ENCODE results near the gene RNF19B.

RNF19B gene

DNA sequence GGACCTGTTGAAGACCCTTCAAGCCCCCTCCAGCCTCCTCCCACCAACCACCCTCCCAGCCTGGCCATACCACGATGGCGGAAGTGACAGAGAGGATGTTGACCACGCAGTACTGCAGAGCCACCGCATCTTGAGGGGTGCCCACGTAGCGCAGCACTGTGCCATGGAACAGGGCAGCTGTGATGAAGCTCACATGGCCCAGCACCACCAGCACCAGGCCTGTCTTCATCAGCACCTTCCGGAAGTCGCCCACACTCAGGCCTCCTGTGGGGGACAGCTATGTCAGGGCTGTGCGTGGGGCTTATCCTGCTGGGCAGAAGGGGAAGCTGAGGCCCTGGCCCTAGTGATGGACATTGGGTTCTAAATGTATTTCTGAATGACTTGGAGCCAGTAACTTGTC lies 66.6 kb downstream of the RNF19B start:
- no peak overlapping the region for H3K4me3 ChIP-seq (ENCODE audit: low read depth, low read length)
- TF ChIP-seq, protein P1, sequence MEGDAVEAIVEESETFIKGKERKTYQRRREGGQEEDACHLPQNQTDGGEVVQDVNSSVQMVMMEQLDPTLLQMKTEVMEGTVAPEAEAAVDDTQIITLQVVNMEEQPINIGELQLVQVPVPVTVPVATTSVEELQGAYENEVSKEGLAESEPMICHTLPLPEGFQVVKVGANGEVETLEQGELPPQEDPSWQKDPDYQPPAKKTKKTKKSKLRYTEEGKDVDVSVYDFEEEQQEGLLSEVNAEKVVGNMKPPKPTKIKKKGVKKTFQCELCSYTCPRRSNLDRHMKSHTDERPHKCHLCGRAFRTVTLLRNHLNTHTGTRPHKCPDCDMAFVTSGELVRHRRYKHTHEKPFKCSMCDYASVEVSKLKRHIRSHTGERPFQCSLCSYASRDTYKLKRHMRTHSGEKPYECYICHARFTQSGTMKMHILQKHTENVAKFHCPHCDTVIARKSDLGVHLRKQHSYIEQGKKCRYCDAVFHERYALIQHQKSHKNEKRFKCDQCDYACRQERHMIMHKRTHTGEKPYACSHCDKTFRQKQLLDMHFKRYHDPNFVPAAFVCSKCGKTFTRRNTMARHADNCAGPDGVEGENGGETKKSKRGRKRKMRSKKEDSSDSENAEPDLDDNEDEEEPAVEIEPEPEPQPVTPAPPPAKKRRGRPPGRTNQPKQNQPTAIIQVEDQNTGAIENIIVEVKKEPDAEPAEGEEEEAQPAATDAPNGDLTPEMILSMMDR (IDR thresholded peaks at IDR 0.05; ENCODE audit: borderline replicate concordance, insufficient read depth, low read depth, low read length) = no peak

DNA sequence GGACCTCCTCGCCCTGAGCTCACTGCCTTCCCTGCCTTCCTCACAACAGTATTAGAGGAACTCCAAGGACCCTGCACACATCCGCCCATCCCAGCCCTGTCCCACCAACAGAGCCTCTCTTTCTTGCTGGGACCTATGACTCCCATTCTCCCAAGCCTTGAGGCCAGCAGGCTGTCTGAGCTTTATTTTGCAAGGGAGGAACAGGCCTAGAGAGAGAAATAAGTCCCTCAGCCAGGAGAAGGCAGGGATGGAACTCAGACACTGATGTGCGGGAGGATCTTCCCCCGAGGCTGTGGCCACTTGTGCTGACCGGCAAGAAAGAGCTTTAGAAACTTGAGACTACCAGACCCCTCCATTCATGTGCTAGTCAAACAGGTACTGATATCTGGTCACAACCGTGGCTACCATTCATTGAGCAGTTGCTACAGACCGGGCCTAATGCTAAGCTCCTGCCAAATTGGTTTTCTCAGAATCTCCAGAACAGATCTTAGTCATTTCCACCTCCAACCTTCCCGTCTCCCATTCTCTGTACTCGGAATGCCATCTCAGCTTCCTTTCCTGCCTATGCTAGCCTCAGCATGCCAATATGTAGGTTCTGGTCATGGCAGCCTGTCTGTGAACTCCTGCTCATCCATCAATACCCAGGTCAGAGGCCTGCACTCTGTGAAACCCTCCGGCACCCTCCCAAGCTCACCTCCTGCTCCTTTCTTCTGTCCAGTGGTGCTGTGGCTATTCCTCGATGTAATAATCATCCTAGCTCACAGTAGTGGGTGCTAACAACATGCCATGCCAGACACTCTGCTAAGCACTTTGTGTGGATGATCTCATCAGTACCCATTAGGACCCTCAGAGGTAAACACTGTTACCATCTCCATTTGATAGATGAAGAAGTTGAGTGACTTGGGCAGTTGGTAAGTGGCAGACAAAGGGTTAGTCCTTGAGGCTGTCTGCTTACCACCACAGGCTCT lies 67.2 kb downstream of the RNF19B start:
- TF ChIP-seq, protein P1 (IDR thresholded peaks at IDR 0.05; ENCODE audit: borderline replicate concordance, insufficient read depth, low read depth, low read length) = no peak
- H3K4me3 ChIP-seq (ENCODE audit: low read depth, low read length) = no peak overlapping the region

DNA sequence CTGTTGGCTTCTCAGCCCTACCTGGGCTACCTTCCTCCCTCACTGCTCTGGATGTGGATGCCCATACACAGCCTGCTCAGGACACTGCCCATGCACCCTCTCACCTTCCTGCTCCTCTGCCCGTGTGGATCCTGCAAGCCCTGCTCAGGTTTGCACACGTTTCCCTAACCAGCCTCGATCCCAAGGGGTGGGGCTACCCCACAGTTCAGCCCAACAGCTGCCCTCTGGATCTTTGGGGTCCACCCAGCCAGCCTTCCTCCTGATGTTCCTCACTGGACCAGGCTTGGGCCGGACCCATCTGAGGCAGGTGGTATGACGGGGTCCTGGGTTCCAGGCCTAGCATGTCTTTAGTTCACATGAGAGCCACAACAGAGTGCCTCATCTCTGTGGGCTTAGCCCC lies 68.2 kb downstream of the RNF19B start:
- no peak overlapping the region for H3K4me3 ChIP-seq (ENCODE audit: low read depth, low read length)
- TF ChIP-seq, protein P1 (IDR thresholded peaks at IDR 0.05; ENCODE audit: borderline replicate concordance, insufficient read depth, low read depth, low read length) = no peak

DNA sequence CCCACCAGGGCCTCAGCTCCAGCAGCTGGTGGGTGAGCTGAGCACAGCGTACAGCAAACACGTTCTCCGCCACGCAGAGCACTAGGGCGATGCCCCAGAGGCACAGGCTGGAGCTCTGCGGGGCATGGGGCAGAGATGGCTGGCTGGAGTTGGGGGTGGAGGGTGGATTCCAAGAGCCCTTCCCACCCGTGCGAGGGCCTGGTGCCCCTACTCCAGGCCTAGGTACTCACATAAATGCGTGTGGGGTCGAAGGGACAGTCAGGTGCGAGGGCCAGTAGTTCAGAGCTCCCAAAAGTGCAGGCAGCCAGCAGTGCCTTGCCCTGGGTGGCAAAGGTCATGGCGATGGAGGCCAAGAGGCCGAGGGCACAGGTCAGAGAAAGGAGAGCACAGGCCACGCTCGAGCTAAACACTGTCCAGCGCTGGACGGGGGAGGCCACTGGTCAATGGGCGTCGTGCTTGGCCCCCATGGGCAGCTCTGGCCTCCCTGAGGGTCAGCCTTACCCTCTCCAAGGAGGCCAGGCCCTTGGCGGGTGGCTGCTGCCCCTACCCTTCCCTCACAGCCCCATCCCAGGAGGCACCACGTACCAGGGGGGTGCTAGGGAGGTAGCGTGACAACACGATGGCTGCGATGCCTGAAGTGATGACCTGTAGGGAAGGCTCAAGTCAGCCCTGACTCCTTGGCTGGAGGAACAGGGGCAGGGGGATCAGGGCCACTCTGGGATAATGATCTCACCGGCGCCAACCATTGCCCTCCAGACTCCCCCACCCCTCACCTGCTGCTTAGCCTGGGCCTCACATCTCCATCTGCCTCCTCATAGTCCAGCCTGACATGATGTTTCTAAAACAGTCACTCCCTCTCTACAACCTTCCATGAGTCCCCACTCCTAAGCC lies 69.0 kb downstream of the RNF19B start:
- TF ChIP-seq, protein P1 (IDR thresholded peaks at IDR 0.05; ENCODE audit: borderline replicate concordance, insufficient read depth, low read depth, low read length) = no peak
- H3K4me3 ChIP-seq (ENCODE audit: low read depth, low read length) = no peak overlapping the region

DNA sequence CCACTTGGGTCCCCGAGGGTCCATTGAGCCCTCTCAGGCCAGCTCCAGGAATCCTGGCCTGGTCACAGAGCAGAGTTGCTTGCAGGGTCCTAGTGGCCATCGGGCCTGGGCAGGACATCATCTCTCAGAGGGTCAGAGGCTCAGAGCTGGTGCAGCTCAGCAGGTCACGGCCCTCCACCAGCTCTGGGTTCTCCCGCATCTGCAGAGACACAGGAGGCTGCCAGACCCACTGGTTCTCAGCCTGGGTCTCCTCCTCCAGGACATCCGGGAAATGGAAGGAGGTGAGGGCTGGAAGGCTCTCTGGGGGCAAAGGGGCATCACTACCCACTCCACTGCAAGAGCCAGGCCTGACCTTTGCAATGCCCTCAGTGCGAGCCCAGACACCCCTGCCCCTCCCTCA lies 69.9 kb downstream of the RNF19B start:
- no peak overlapping the region for H3K4me3 ChIP-seq (ENCODE audit: low read depth, low read length)
- TF ChIP-seq, protein P1 (IDR thresholded peaks at IDR 0.05; ENCODE audit: borderline replicate concordance, insufficient read depth, low read depth, low read length) = no peak

DNA sequence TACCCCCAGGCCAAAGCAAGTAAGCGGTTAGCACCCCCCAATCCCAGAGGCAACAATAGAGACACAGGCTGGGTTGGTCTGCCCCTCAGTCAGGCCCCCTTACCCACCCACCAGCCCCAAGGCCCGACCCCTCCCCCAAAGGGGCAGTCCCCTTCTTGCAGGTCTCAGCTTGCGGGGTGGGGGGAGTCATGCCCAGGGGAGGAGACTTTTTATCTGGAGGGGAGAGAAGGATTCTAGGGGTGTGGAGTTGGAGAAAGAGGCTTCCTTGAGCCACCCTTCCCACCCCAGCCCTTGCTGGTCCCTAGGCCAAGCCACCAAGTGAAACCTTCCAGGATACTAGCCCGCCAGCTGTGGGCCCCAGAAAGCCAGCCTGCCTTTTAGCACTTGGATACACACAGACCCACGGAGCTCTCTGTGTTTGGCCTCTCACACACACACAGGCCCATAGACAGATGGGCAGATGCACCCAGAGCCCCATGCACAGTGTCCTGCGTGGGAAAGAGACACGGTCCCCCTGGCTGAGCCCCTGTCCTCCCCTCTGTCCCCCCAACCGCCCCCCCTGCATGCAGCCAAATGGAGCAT lies 70.5 kb downstream of the RNF19B start:
- no peak overlapping the region for H3K4me3 ChIP-seq (ENCODE audit: low read depth, low read length)
- TF ChIP-seq, protein P1 (IDR thresholded peaks at IDR 0.05; ENCODE audit: borderline replicate concordance, insufficient read depth, low read depth, low read length) = no peak

All from GM12875 (cell line).